Activated effector memory CD4-positive, alpha-beta T cell treated with Interleukin-2 at 50 U/mL for 16 hours (primary cell): Measurements from ENCODE around the gene BATF3.
"Not testable (repeated sequence)": the region's sequence is repeated elsewhere in the genome, so short reads cannot be mapped to it uniquely, and the experiment has no call there.

ENCODE experiments used
- DNase-seq: peaks from one replicate; pipeline ENCODE4 v3.0.0-alpha.2; 2020

The BATF3 gene

GRCh38 chr1:212699625-212700222 lies at the start of gene BATF3:
Gene BATF3 (minus strand): TSS chr1:212699840. CDS start chr1:212699762, 78 bp downstream.
- DNase-seq = peak; percentile 32

GRCh38 chr1:212746546-212746945 lies 46.9 kb upstream of the BATF3 start:
- DNase-seq = no peak

GRCh38 chr1:212745303-212745702 lies 45.7 kb upstream of the BATF3 start:
- no peak for DNase-seq

GRCh38 chr1:212743901-212744475 lies 44.3 kb upstream of the BATF3 start:
- DNase-seq = no peak

- DNase-seq = no peak
Observed at GRCh38 chr1:212738330-212738729, 38.7 kb upstream of the BATF3 start.

- DNase-seq = no peak
Observed at GRCh38 chr1:212737559-212737958, 37.9 kb upstream of the BATF3 start.

GRCh38 chr1:212733109-212733508 lies 33.5 kb upstream of the BATF3 start:
- no peak for DNase-seq

- no peak for DNase-seq
Observed at GRCh38 chr1:212731630-212732029, 32.0 kb upstream of the BATF3 start.

GRCh38 chr1:212728606-212729005 lies 29.0 kb upstream of the BATF3 start:
- DNase-seq = no peak

- DNase-seq = no peak
Observed at GRCh38 chr1:212727386-212728181, 27.9 kb upstream of the BATF3 start.

GRCh38 chr1:212724679-212725078 lies 25.0 kb upstream of the BATF3 start:
- DNase-seq = not testable (repeated sequence)

- no peak for DNase-seq
Observed at GRCh38 chr1:212722270-212722957, 22.8 kb upstream of the BATF3 start.

- DNase-seq = no peak
Observed at GRCh38 chr1:212721388-212722247, 22.0 kb upstream of the BATF3 start.

GRCh38 chr1:212719633-212720032 lies 20.0 kb upstream of the BATF3 start:
- no peak for DNase-seq

GRCh38 chr1:212718499-212718898 lies 18.9 kb upstream of the BATF3 start:
- no peak for DNase-seq

GRCh38 chr1:212716161-212716560 lies 16.5 kb upstream of the BATF3 start:
- no peak for DNase-seq

GRCh38 chr1:212713465-212714136 lies 14.0 kb upstream of the BATF3 start:
- DNase-seq = no peak

GRCh38 chr1:212712451-212713303 lies 13.0 kb upstream of the BATF3 start:
- no peak for DNase-seq

- DNase-seq = not testable (repeated sequence)
Observed at GRCh38 chr1:212711974-212712373, 12.3 kb upstream of the BATF3 start.

- no peak for DNase-seq
Observed at GRCh38 chr1:212710566-212710965, 10.9 kb upstream of the BATF3 start.

- DNase-seq = no peak
Observed at GRCh38 chr1:212703991-212704564, 4.4 kb upstream of the BATF3 start.
